Measurements from ENCODE around the gene PHF12. TPM values are rescaled to one million over a fixed set of nuclear protein-coding genes. Genes with fewer than 3 reads are reported as not detected.

Gene PHF12
- total RNA-seq, 1 experiment from 2014 or later: 79.1 TPM

DNA sequence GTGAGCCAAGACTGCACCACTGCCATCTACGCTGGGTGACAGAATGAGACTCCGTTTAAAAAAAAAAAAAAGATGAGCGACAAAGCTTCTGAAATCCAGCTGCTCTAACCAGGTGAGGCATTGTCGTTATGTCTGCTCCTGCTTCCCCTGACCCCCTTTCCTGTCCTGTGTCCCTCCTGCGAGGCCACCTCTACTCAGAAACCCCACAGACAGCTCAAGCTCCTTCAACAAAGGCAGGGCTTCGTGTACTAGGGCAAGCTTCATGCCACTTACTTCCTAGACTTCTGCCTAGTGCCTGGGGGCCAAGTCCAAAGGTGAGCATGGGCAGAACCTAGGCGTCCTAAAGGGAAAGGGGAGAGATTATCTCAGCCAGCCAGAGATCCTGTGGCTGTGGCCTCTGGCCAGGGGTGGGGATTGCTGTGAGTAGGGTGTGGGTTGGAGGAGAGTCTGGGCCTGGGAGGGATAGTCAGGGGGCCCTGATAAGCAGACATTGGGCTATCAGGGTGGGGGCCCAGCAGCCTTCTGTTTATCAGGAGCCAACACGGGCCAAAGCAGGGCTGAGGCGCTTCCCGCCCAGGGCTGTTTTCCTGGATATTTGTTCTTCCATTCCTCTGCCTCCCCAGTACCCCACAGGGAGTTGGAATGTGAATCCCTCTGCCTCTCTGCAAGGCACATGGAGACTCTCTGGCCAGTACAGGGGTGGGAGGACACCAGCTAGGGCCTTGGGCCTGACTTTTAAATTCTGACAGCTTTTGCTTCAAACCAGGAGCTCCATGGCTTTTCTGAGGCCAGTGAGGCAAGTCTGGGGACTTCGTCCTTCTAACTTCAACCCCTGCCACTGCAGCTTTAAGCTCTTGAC lies 86.1 kb downstream of the PHF12 start:
- intact Hi-C loops (cut with micrococcal nuclease; ENCODE audit: unreplicated experiment): no loop called here
- ATAC-seq: no peak
- BruUV-seq (replicated peaks): no TSS peak

DNA sequence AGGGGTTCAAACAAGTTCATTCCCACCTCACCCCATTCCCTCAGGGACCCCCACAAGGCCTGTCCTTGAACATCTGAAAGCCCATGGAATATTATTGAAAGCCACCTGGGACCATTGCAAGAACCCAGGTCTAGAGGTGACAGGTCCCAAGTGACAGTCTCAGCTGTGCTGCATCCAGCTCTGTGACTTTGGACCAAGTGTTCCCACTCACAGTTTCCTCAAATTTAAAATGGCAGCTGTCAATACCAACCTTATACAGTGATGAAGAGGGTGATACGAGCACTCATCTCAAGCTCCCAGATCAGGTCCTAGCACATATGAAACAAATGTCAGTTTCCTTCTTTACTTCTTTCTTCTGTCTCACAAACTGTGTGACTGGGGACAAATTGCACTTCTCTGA lies 87.4 kb downstream of the PHF12 start:
- H3K4me3 ChIP-seq (ENCODE audit: low read depth in 2 of 2, low read length in 2 of 2): no peak overlapping the region
- in situ Hi-C loops (cut with HindIII; ENCODE audit: low pct_unique_long_range_greater_than_20kb, low sequenced_read_pairs): no loop called here
- POLR2A ChIA-PET: no interaction called here

More for the DNA sequence above, 86.1 kb downstream of the PHF12 start:
- no peaks in the 10 kb centered on the region for H3K36me3 ChIP-seq (ENCODE audit: control insufficient read depth, insufficient read depth, low read length)
- in situ Hi-C loops (cut with HindIII; ENCODE audit: low pct_unique_long_range_greater_than_20kb, low sequenced_read_pairs): no loop called here
- H3K27ac ChIP-seq (ENCODE audit: low read length): no peak overlapping the region
- no peak for TF ChIP-seq SIN3A (IDR thresholded peaks at IDR 0.05; ENCODE audit: borderline replicate concordance, insufficient read depth, low read depth, low read length)
- TF ChIP-seq POLR2AphosphoS5 (IDR thresholded peaks at IDR 0.05; ENCODE audit: low read depth, low read length): no peak
- TF ChIP-seq, protein P1, sequence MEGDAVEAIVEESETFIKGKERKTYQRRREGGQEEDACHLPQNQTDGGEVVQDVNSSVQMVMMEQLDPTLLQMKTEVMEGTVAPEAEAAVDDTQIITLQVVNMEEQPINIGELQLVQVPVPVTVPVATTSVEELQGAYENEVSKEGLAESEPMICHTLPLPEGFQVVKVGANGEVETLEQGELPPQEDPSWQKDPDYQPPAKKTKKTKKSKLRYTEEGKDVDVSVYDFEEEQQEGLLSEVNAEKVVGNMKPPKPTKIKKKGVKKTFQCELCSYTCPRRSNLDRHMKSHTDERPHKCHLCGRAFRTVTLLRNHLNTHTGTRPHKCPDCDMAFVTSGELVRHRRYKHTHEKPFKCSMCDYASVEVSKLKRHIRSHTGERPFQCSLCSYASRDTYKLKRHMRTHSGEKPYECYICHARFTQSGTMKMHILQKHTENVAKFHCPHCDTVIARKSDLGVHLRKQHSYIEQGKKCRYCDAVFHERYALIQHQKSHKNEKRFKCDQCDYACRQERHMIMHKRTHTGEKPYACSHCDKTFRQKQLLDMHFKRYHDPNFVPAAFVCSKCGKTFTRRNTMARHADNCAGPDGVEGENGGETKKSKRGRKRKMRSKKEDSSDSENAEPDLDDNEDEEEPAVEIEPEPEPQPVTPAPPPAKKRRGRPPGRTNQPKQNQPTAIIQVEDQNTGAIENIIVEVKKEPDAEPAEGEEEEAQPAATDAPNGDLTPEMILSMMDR (IDR thresholded peaks at IDR 0.05): no peak
- TF ChIP-seq, protein P2, sequence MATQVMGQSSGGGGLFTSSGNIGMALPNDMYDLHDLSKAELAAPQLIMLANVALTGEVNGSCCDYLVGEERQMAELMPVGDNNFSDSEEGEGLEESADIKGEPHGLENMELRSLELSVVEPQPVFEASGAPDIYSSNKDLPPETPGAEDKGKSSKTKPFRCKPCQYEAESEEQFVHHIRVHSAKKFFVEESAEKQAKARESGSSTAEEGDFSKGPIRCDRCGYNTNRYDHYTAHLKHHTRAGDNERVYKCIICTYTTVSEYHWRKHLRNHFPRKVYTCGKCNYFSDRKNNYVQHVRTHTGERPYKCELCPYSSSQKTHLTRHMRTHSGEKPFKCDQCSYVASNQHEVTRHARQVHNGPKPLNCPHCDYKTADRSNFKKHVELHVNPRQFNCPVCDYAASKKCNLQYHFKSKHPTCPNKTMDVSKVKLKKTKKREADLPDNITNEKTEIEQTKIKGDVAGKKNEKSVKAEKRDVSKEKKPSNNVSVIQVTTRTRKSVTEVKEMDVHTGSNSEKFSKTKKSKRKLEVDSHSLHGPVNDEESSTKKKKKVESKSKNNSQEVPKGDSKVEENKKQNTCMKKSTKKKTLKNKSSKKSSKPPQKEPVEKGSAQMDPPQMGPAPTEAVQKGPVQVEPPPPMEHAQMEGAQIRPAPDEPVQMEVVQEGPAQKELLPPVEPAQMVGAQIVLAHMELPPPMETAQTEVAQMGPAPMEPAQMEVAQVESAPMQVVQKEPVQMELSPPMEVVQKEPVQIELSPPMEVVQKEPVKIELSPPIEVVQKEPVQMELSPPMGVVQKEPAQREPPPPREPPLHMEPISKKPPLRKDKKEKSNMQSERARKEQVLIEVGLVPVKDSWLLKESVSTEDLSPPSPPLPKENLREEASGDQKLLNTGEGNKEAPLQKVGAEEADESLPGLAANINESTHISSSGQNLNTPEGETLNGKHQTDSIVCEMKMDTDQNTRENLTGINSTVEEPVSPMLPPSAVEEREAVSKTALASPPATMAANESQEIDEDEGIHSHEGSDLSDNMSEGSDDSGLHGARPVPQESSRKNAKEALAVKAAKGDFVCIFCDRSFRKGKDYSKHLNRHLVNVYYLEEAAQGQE (IDR thresholded peaks at IDR 0.05; ENCODE audit: insufficient read depth in 1 of 2, low read depth in 2 of 2, low read length in 1 of 2): no peak
- TF ChIP-seq TCF7L2 (IDR thresholded peaks at IDR 0.05; ENCODE audit: low read depth, low read length): no peak
- no peaks in the 10 kb centered on the region for H3K9me3 ChIP-seq (ENCODE audit: control insufficient read depth, insufficient read depth, low read depth, low read length)
- H3K27me3 ChIP-seq (ENCODE audit: control insufficient read depth, insufficient read depth, low read length): no peaks in the 10 kb centered on the region
- no peak for DNase-seq (ENCODE audit: low read depth, low spot score)
- no peaks in the 10 kb centered on the region for H3K4me1 ChIP-seq (ENCODE audit: control insufficient read depth, insufficient read depth, low read length)
- ChIA-PET POLR2A (no interaction called here), CTCF (no interaction called here)
- H3K4me3 ChIP-seq (ENCODE audit: low read depth in 2 of 2, low read length in 2 of 2): no peak overlapping the region

More for the DNA sequence above, 87.4 kb downstream of the PHF12 start:
- intact Hi-C loops (cut with micrococcal nuclease; ENCODE audit: unreplicated experiment): no loop called here
- Histone ChIP-seq H3K4me1 (ENCODE audit: control insufficient read depth, insufficient read depth, low read length) (no peaks in the 10 kb centered on the region), H3K36me3 (ENCODE audit: control insufficient read depth, insufficient read depth, low read length) (no peaks in the 10 kb centered on the region), H3K27me3 (ENCODE audit: control insufficient read depth, insufficient read depth, low read length) (no peaks in the 10 kb centered on the region), H3K9me3 (ENCODE audit: control insufficient read depth, insufficient read depth, low read depth, low read length) (no peaks in the 10 kb centered on the region), H3K27ac (ENCODE audit: low read length) (no peak overlapping the region)
- no peak for DNase-seq (ENCODE audit: low read depth, low spot score)
- CTCF ChIA-PET: no interaction called here
- no TSS peak for BruUV-seq (replicated peaks)
- ATAC-seq: no peak
- no peak for TF ChIP-seq POLR2AphosphoS5 (IDR thresholded peaks at IDR 0.05; ENCODE audit: low read depth, low read length)
- TF ChIP-seq, protein P1 (IDR thresholded peaks at IDR 0.05): no peak
- TF ChIP-seq, protein P2 (IDR thresholded peaks at IDR 0.05; ENCODE audit: insufficient read depth in 1 of 2, low read depth in 2 of 2, low read length in 1 of 2): no peak
- TF ChIP-seq TCF7L2 (IDR thresholded peaks at IDR 0.05; ENCODE audit: low read depth, low read length): no peak
- TF ChIP-seq SIN3A (IDR thresholded peaks at IDR 0.05; ENCODE audit: borderline replicate concordance, insufficient read depth, low read depth, low read length): no peak
